Measurements from ENCODE around the gene PRL.

DNA sequence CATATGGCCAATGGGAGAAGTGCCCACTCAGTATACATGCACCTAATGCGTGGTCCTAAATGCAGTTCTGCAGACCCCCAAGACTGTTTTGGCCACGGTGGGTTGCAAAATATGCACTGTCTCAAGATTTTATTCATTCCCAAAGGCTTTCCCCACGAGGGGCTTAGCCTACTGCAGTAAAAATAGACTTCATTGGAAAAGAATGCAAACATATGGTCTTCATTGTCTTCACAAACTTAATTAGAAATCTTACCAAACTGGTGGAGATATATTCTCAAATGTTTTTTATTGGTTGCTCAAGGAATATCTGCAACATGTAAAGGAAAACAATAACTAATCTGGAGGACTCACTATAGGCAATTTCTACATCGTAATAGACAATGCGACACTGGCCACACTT is 31.6 kb upstream of the PRL start:
- TF ChIP-seq, protein P1, sequence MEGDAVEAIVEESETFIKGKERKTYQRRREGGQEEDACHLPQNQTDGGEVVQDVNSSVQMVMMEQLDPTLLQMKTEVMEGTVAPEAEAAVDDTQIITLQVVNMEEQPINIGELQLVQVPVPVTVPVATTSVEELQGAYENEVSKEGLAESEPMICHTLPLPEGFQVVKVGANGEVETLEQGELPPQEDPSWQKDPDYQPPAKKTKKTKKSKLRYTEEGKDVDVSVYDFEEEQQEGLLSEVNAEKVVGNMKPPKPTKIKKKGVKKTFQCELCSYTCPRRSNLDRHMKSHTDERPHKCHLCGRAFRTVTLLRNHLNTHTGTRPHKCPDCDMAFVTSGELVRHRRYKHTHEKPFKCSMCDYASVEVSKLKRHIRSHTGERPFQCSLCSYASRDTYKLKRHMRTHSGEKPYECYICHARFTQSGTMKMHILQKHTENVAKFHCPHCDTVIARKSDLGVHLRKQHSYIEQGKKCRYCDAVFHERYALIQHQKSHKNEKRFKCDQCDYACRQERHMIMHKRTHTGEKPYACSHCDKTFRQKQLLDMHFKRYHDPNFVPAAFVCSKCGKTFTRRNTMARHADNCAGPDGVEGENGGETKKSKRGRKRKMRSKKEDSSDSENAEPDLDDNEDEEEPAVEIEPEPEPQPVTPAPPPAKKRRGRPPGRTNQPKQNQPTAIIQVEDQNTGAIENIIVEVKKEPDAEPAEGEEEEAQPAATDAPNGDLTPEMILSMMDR (IDR thresholded peaks at IDR 0.05): no peak
- TF ChIP-seq POLR2A (IDR thresholded peaks at IDR 0.05): no peak
